ENCODE measurements around the gene MYMX. TPM values are rescaled to one million over a fixed set of nuclear protein-coding genes. Genes with fewer than 3 reads are reported as not detected.
"Not testable (repeated sequence)": the region's sequence is repeated elsewhere in the genome, so short reads cannot be mapped to it uniquely, and the experiment has no call there.

MYMX gene
- total RNA-seq, 1 donor from 2014 or later, result not detected

DNA sequence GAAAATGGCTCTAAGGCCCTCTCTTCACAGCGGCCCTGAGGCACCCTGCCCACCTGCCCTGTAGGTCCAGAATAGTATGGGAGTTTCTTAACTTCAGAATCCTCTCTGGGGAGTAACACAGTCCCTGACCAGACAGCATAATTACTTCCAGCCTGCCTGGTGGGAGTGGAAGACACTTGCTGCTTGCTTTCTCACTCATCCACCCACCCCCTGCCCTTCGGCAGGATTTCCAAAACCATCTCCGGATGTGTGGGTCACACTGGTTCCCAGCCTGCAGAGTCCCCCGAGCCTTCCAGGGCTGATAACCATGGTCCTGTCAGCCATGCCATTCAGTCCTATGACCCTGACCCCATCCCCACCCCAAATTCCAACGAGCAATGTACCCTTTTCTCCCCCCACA is 12.1 kb downstream of the MYMX start:
- Mint-ChIP-seq H3K9me3 (ENCODE audit: unreplicated experiment) (no peaks in the 10 kb centered on the region), H3K27ac (ENCODE audit: unreplicated experiment) (no peak overlapping the region), H3K4me3 (ENCODE audit: unreplicated experiment) (no peak overlapping the region), H3K36me3 (ENCODE audit: unreplicated experiment) (peaks cover 33% of the 10 kb centered on the region), H3K27me3 (ENCODE audit: unreplicated experiment) (no peaks in the 10 kb centered on the region), H3K4me1 (ENCODE audit: unreplicated experiment) (peaks cover 70% of the 10 kb centered on the region)
- no peak for DNase-seq (ENCODE audit: extremely low spot score, unreplicated experiment)
- TF ChIP-seq, protein P1, sequence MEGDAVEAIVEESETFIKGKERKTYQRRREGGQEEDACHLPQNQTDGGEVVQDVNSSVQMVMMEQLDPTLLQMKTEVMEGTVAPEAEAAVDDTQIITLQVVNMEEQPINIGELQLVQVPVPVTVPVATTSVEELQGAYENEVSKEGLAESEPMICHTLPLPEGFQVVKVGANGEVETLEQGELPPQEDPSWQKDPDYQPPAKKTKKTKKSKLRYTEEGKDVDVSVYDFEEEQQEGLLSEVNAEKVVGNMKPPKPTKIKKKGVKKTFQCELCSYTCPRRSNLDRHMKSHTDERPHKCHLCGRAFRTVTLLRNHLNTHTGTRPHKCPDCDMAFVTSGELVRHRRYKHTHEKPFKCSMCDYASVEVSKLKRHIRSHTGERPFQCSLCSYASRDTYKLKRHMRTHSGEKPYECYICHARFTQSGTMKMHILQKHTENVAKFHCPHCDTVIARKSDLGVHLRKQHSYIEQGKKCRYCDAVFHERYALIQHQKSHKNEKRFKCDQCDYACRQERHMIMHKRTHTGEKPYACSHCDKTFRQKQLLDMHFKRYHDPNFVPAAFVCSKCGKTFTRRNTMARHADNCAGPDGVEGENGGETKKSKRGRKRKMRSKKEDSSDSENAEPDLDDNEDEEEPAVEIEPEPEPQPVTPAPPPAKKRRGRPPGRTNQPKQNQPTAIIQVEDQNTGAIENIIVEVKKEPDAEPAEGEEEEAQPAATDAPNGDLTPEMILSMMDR (IDR thresholded peaks at IDR 0.05), result no peak

DNA sequence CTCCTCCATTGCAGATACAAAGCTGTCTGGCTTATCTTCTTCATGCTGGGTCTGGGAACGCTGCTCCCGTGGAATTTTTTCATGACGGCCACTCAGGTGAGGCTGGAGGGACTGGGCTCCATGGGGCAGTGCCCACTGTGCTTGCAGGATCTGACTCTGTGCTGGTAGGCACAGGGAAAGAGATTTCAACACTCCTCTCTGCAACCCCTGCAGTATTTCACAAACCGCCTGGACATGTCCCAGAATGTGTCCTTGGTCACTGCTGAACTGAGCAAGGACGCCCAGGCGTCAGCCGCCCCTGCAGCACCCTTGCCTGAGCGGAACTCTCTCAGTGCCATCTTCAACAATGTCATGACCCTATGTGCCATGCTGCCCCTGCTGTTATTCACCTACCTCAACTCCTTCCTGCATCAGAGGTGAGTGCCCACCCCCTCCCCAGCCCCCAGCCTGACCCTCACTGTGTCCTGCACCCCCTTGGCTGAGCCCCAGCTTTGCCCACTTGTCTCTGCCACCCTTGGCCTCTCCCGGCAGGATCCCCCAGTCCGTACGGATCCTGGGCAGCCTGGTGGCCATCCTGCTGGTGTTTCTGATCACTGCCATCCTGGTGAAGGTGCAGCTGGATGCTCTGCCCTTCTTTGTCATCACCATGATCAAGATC is 12.8 kb downstream of the MYMX start:
- Mint-ChIP-seq H3K36me3 (ENCODE audit: unreplicated experiment) (peaks cover 35% of the 10 kb centered on the region), H3K9me3 (ENCODE audit: unreplicated experiment) (no peaks in the 10 kb centered on the region), H3K4me1 (ENCODE audit: unreplicated experiment) (peaks cover 70% of the 10 kb centered on the region), H3K4me3 (ENCODE audit: unreplicated experiment) (no peak overlapping the region), H3K27ac (ENCODE audit: unreplicated experiment) (no peak overlapping the region), H3K27me3 (ENCODE audit: unreplicated experiment) (no peaks in the 10 kb centered on the region)
- TF ChIP-seq, protein P1 (IDR thresholded peaks at IDR 0.05), result no peak
- DNase-seq (ENCODE audit: extremely low spot score, unreplicated experiment), result no peak

DNA sequence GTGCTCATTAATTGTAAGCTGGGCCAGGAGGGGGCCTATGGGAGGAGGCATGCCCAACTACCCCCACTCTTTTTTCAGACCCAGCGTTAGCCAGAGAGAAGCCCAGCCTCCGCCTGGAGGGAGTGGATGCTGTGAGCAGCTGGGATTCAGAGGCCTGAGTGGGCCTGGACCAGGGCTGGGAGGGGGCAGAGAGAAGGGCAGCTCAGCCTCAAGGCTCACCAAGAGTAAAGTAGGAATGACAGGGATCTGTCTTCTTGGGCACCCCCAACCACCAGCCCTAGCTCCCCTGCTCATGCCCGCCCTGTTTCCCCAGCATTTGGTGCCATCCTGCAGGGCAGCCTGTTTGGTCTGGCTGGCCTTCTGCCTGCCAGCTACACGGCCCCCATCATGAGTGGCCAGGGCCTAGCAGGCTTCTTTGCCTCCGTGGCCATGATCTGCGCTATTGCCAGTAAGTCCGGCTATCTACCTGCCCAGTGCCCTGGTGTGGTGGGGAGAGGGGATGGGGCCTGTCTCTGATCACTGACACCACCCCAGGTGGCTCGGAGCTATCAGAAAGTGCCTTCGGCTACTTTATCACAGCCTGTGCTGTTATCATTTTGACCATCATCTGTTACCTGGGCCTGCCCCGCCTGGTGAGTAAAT is 13.4 kb downstream of the MYMX start:
- no peaks in the 10 kb centered on the region for H3K27me3 Mint-ChIP-seq (ENCODE audit: unreplicated experiment)
- TF ChIP-seq, protein P1 (IDR thresholded peaks at IDR 0.05), result no peak
- peaks cover 71% of the 10 kb centered on the region for H3K4me1 Mint-ChIP-seq (ENCODE audit: unreplicated experiment)
- H3K4me3 Mint-ChIP-seq (ENCODE audit: unreplicated experiment), result no peak overlapping the region
- peaks cover 36% of the 10 kb centered on the region for H3K36me3 Mint-ChIP-seq (ENCODE audit: unreplicated experiment)
- H3K27ac Mint-ChIP-seq (ENCODE audit: unreplicated experiment), result no peak overlapping the region
- H3K9me3 Mint-ChIP-seq (ENCODE audit: unreplicated experiment), result no peaks in the 10 kb centered on the region
- DNase-seq (ENCODE audit: extremely low spot score, unreplicated experiment), result no peak

DNA sequence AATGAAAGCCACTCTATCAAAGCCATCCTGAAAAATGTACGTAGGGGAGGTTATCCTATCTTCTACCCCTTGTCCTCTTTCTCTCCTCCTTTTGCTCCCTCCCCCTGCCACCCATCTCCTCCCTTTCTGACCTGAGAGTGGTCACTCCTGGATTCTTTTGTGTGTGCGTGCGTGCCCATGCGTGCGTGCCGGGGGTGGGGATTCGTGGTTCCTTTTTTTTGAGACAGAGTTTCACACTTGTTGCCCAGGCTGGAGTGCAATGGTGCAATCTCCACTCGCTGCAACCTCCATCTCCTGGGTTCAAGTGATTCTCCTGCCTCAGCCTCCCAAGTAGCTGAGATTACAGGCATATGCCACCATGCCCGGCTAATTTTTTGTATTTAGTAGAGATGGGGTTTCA is 14.7 kb downstream of the MYMX start:
- Mint-ChIP-seq H3K4me1 (ENCODE audit: unreplicated experiment) (peaks cover 70% of the 10 kb centered on the region), H3K36me3 (ENCODE audit: unreplicated experiment) (peaks cover 40% of the 10 kb centered on the region)
- H3K27ac Mint-ChIP-seq (ENCODE audit: unreplicated experiment); H3K27me3 Mint-ChIP-seq (ENCODE audit: unreplicated experiment); DNase-seq (ENCODE audit: extremely low spot score, unreplicated experiment); H3K9me3 Mint-ChIP-seq (ENCODE audit: unreplicated experiment); H3K4me3 Mint-ChIP-seq (ENCODE audit: unreplicated experiment): not testable (repeated sequence)

DNA sequence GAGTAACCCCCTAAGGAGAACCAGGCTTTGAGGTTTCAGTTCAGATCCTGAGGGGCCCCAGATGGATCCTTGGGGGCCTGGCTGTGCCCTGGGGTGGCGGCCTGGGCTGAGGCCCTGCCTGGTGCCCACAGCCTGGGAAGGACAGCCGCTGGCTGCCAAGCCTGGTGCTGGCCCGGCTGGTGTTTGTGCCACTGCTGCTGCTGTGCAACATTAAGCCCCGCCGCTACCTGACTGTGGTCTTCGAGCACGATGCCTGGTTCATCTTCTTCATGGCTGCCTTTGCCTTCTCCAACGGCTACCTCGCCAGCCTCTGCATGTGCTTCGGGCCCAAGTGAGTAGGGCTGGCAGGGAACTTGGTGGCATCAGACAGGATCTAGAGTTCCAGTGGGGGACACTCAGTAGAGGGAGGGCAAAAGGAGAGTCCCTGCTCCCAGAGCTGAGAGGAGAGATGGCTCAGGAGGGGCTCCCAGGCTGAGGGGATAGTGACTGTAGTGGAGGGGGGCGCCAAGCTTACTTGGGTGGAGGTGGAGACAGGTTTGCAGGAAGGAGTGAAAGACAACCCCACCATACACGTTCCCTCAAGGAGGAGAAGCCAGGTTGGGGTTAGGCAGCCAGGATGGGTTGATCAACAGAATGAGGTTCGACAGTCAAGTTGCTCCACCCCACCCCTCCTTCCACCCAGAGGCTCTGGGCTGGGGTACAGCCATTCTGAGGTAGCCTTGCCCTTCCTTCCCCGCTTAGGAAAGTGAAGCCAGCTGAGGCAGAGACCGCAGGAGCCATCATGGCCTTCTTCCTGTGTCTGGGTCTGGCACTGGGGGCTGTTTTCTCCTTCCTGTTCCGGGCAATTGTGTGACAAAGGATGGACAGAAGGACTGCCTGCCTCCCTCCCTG is 16.2 kb downstream of the MYMX start:
- TF ChIP-seq, protein P1 (IDR thresholded peaks at IDR 0.05), result no peak
- Mint-ChIP-seq H3K4me1 (ENCODE audit: unreplicated experiment) (peaks cover 68% of the 10 kb centered on the region), H3K9me3 (ENCODE audit: unreplicated experiment) (no peaks in the 10 kb centered on the region), H3K27me3 (ENCODE audit: unreplicated experiment) (no peaks in the 10 kb centered on the region), H3K36me3 (ENCODE audit: unreplicated experiment) (peaks cover 40% of the 10 kb centered on the region), H3K27ac (ENCODE audit: unreplicated experiment) (peak overlapping the region; percentile 83), H3K4me3 (ENCODE audit: unreplicated experiment) (no peak overlapping the region)
- no peak for DNase-seq (ENCODE audit: extremely low spot score, unreplicated experiment)
